ENCODE measurements around the gene LEF1. TPM values are rescaled to one million over a fixed set of nuclear protein-coding genes. Genes with fewer than 3 reads are reported as not detected.

Gene LEF1
- total and polyA plus RNA-seq, 2 donors (not counting 1 experiment from before 2014, with no cell fraction given), result 1.8 to 2.6 TPM

- H3K9ac ChIP-seq (ENCODE audit: insufficient read depth, low read length), result no peak overlapping the region
- H3K4me3 ChIP-seq (replicated peaks in 1 of 4; ENCODE audit: control extremely low read depth in 1 of 4, insufficient read depth in 1 of 4, low read depth in 3 of 4, low read length in 4 of 4), result no peak overlapping the region
- TF ChIP-seq EZH2 (IDR thresholded peaks at IDR 0.05; ENCODE audit: low read length, missing control alignments), result no peak
- TF ChIP-seq, protein P1, sequence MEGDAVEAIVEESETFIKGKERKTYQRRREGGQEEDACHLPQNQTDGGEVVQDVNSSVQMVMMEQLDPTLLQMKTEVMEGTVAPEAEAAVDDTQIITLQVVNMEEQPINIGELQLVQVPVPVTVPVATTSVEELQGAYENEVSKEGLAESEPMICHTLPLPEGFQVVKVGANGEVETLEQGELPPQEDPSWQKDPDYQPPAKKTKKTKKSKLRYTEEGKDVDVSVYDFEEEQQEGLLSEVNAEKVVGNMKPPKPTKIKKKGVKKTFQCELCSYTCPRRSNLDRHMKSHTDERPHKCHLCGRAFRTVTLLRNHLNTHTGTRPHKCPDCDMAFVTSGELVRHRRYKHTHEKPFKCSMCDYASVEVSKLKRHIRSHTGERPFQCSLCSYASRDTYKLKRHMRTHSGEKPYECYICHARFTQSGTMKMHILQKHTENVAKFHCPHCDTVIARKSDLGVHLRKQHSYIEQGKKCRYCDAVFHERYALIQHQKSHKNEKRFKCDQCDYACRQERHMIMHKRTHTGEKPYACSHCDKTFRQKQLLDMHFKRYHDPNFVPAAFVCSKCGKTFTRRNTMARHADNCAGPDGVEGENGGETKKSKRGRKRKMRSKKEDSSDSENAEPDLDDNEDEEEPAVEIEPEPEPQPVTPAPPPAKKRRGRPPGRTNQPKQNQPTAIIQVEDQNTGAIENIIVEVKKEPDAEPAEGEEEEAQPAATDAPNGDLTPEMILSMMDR (conservative IDR thresholded peaks at IDR 0.05 in 1 of 2, IDR thresholded peaks at IDR 0.05 in 1 of 2; ENCODE audit: low read depth in 1 of 2, low read length in 2 of 2), result no peak
- no peaks in the 10 kb centered on the region for H4K20me1 ChIP-seq (ENCODE audit: control insufficient read depth, extremely low read depth, insufficient read depth, low read length)
- H3K9me3 ChIP-seq (ENCODE audit: control insufficient read depth, insufficient read depth, low read depth, low read length), result no peaks in the 10 kb centered on the region
- H3K36me3 ChIP-seq (ENCODE audit: control insufficient read depth, insufficient read depth, low read length), result no peaks in the 10 kb centered on the region
- peaks cover 40% of the 10 kb centered on the region for H3K27me3 ChIP-seq (ENCODE audit: control insufficient read depth, insufficient read depth, low read length)
- H3K79me2 ChIP-seq (ENCODE audit: control insufficient read depth, insufficient read depth, low read length), result no peaks in the 10 kb centered on the region
- H3K4me2 ChIP-seq (ENCODE audit: extremely low read depth, insufficient read depth, low read length), result no peak overlapping the region
- H3K4me1 ChIP-seq (ENCODE audit: control insufficient read depth, extremely low read depth, insufficient read depth, low read length), result no peaks in the 10 kb centered on the region
- no peak for DNase-seq (ENCODE audit: low read depth in 2 of 2)
- H3K27ac ChIP-seq (ENCODE audit: insufficient read depth, low read length), result no peak overlapping the region
- no peak overlapping the region for H2AFZ ChIP-seq (ENCODE audit: low read length)
Observed at GRCh38 chr4:108170631-108171338, 2.1 kb upstream of the LEF1 start.

DNA sequence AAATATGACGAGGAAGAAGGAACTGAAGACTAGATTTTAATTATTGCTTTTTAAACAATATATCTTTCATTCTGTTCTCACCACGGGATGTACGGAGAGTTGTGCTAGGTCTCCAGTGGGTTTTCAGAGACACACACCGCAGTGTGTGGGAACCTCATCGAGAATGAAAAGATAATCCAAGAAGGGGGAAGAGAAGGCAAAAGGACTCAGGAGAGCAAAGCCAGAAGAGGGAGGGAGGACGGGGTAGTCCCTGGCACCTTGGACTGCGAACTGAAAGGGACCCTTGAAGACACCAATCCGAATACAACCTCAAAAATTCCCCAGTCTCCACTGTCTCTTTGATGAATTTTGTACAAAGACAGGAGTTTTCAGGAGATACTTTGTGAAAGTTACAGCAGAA is 932 bp upstream of the LEF1 start:
- H4K20me1 ChIP-seq (ENCODE audit: control insufficient read depth, extremely low read depth, insufficient read depth, low read length), result no peaks in the 10 kb centered on the region
- no peaks in the 10 kb centered on the region for H3K36me3 ChIP-seq (ENCODE audit: control insufficient read depth, insufficient read depth, low read length)
- H3K9ac ChIP-seq (ENCODE audit: insufficient read depth, low read length), result no peak overlapping the region
- TF ChIP-seq EZH2 (IDR thresholded peaks at IDR 0.05; ENCODE audit: low read length, missing control alignments), result peak; percentile 69
- TF ChIP-seq, protein P1 (conservative IDR thresholded peaks at IDR 0.05 in 1 of 2, IDR thresholded peaks at IDR 0.05 in 1 of 2; ENCODE audit: low read depth in 1 of 2, low read length in 2 of 2), result no peak
- H3K27ac ChIP-seq (ENCODE audit: insufficient read depth, low read length), result no peak overlapping the region
- H3K27me3 ChIP-seq (ENCODE audit: control insufficient read depth, insufficient read depth, low read length), result peaks cover 44% of the 10 kb centered on the region
- H3K9me3 ChIP-seq (ENCODE audit: control insufficient read depth, insufficient read depth, low read depth, low read length), result no peaks in the 10 kb centered on the region
- no peaks in the 10 kb centered on the region for H3K4me1 ChIP-seq (ENCODE audit: control insufficient read depth, extremely low read depth, insufficient read depth, low read length)
- H3K79me2 ChIP-seq (ENCODE audit: control insufficient read depth, insufficient read depth, low read length), result no peaks in the 10 kb centered on the region
- no peak overlapping the region for H3K4me3 ChIP-seq (replicated peaks in 1 of 4; ENCODE audit: control extremely low read depth in 1 of 4, insufficient read depth in 1 of 4, low read depth in 3 of 4, low read length in 4 of 4)
- H2AFZ ChIP-seq (ENCODE audit: low read length), result no peak overlapping the region
- H3K4me2 ChIP-seq (ENCODE audit: extremely low read depth, insufficient read depth, low read length), result no peak overlapping the region
- DNase-seq (ENCODE audit: low read depth in 2 of 2), result no peak

DNA sequence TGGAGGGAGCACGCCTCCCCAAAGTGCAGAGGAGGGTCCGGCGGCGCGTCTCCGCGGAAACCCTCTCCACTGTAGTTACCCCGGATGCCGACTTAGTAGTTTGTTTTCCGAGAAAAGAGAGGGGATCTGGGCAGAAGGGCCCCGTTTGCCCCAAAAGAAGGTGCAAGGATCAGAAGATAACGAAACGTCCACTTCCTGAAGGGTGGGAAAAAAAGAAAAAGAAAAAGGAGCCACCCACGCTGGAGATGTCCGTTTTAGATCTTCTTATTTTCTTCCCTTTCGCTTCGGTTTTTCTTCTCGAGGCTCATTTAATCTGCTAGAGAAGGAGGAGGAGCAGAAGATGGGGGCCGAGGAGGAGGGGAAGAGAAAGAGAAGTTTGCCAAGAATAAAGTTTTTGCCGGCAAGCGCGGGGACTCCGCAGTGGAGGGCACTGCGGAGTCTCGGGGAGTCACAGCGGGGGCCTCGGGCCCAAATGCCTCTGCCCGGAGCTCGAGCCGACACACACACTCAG is 517 bp downstream of the LEF1 start:
- Histone ChIP-seq H3K4me2 (ENCODE audit: extremely low read depth, insufficient read depth, low read length) (peak overlapping the region; percentile 90), H3K27ac (ENCODE audit: insufficient read depth, low read length) (no peak overlapping the region), H3K9me3 (ENCODE audit: control insufficient read depth, insufficient read depth, low read depth, low read length) (no peaks in the 10 kb centered on the region), H3K36me3 (ENCODE audit: control insufficient read depth, insufficient read depth, low read length) (no peaks in the 10 kb centered on the region), H2AFZ (ENCODE audit: low read length) (peak overlapping the region; percentile 40), H3K27me3 (ENCODE audit: control insufficient read depth, insufficient read depth, low read length) (peaks cover 44% of the 10 kb centered on the region), H3K4me3 (replicated peaks in 1 of 4; ENCODE audit: control extremely low read depth in 1 of 4, insufficient read depth in 1 of 4, low read depth in 3 of 4, low read length in 4 of 4) (peak overlapping the region; percentile 49 to 70 (median 64)), H3K9ac (ENCODE audit: insufficient read depth, low read length) (no peak overlapping the region), H4K20me1 (ENCODE audit: control insufficient read depth, extremely low read depth, insufficient read depth, low read length) (no peaks in the 10 kb centered on the region), H3K79me2 (ENCODE audit: control insufficient read depth, insufficient read depth, low read length) (no peaks in the 10 kb centered on the region), H3K4me1 (ENCODE audit: control insufficient read depth, extremely low read depth, insufficient read depth, low read length) (no peaks in the 10 kb centered on the region)
- TF ChIP-seq EZH2 (IDR thresholded peaks at IDR 0.05; ENCODE audit: low read length, missing control alignments), result peak; percentile 35
- TF ChIP-seq, protein P1 (conservative IDR thresholded peaks at IDR 0.05 in 1 of 2, IDR thresholded peaks at IDR 0.05 in 1 of 2; ENCODE audit: low read depth in 1 of 2, low read length in 2 of 2), result no peak
- DNase-seq (ENCODE audit: low read depth in 2 of 2), result peak; percentile 16 to 49
